ENCODE data around the gene AP1M1.

AP1M1 gene

DNA sequence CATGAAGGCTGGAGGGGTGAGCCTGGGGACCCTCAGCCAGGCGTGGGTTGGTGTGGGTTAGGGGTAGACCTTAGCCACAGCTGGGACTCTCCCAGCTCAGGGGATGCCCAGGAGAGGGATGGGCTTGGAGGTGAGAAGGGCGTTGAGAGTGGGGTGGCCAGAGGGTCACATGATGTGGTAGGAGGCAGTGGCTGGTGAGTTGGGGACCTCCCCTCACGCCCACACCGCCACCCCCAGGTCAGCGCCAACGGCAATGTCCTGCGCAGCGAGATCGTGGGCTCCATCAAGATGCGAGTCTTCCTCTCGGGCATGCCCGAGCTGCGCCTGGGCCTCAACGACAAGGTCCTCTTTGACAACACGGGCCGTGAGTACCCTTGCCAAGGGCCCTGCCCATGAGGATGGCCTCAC, 28.5 kb downstream of the AP1M1 start:
- H3K27ac ChIP-seq (ENCODE audit: low read length): no peak overlapping the region
- H3K36me3 ChIP-seq (replicated peaks; ENCODE audit: low read depth, low read length): peaks cover 87% of the 10 kb centered on the region
- H3K79me2 ChIP-seq (ENCODE audit: low read length): no peaks in the 10 kb centered on the region
- no peak overlapping the region for H3K9ac ChIP-seq (ENCODE audit: low read length)
- no peaks in the 10 kb centered on the region for H4K20me1 ChIP-seq (ENCODE audit: insufficient read depth, low read length)
- no peak overlapping the region for H2AFZ ChIP-seq (ENCODE audit: low read depth, low read length)
- TF ChIP-seq EZH2phosphoT487 (IDR thresholded peaks at IDR 0.05; ENCODE audit: low read depth): no peak
- TF ChIP-seq, protein P1, sequence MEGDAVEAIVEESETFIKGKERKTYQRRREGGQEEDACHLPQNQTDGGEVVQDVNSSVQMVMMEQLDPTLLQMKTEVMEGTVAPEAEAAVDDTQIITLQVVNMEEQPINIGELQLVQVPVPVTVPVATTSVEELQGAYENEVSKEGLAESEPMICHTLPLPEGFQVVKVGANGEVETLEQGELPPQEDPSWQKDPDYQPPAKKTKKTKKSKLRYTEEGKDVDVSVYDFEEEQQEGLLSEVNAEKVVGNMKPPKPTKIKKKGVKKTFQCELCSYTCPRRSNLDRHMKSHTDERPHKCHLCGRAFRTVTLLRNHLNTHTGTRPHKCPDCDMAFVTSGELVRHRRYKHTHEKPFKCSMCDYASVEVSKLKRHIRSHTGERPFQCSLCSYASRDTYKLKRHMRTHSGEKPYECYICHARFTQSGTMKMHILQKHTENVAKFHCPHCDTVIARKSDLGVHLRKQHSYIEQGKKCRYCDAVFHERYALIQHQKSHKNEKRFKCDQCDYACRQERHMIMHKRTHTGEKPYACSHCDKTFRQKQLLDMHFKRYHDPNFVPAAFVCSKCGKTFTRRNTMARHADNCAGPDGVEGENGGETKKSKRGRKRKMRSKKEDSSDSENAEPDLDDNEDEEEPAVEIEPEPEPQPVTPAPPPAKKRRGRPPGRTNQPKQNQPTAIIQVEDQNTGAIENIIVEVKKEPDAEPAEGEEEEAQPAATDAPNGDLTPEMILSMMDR (IDR thresholded peaks at IDR 0.05; ENCODE audit: low read depth, low read length): no peak
- H3K27me3 ChIP-seq (ENCODE audit: low read depth, low read length): no peaks in the 10 kb centered on the region
- H3K4me3 ChIP-seq (ENCODE audit: low read length): no peak overlapping the region
- peaks cover 8% of the 10 kb centered on the region for H3K4me1 ChIP-seq (ENCODE audit: low read length)
- peaks cover 7% of the 10 kb centered on the region; the same call in 1 of the 2 replicates for H3K9me3 ChIP-seq (ENCODE audit: insufficient read depth, low read length)
- no peak overlapping the region for H3K4me2 ChIP-seq (ENCODE audit: low read length)

DNA sequence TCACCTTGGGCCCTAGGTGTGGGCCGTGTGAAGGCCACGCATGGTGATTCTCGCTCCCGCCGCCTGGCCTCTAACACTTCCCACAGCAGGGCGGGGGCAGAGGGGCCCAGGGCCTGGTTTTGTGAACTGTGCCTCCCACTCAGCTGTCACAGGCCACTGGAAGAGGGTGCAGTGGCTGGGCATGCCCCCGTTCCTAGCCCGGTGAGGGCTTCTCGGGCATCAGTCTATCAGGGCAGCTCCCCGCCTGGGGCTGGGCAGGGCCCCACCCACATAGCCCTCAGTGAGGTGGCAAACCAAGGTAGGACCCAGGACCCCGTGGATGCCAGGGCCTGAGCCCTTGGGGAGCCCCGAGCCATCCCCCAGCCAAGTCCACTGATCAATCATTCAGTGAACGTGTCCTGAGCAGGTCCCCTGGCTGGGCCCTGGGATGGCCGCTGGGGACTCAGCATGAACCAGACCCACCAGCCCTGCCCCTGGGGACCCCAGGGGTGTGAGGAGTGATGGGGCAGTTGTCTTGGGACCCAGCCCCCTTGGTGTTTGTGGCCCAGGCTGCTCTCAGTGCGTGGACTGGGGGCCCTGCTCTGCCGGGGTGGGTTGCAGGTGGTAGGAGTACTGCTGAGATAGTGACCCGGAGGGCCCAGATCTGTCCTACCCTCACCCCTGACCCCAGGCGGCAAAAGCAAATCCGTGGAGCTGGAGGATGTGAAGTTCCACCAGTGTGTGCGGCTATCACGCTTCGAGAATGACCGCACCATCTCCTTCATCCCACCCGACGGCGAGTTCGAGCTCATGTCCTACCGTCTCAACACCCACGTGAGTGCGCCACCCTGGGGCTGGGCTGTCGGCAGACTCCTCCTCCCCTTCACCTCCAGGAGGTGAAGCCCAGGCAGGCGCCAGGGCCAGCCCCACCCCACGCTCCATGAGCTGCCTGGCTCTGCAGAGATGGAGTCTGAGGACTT, 29.4 kb downstream of the AP1M1 start:
- H3K27ac ChIP-seq (ENCODE audit: low read length): no peak overlapping the region
- no peak overlapping the region for H2AFZ ChIP-seq (ENCODE audit: low read depth, low read length)
- no peak for TF ChIP-seq EZH2phosphoT487 (IDR thresholded peaks at IDR 0.05; ENCODE audit: low read depth)
- TF ChIP-seq, protein P1 (IDR thresholded peaks at IDR 0.05; ENCODE audit: low read depth, low read length): no peak
- H3K9ac ChIP-seq (ENCODE audit: low read length): no peak overlapping the region
- H3K9me3 ChIP-seq (ENCODE audit: insufficient read depth, low read length): no peaks in the 10 kb centered on the region
- H3K79me2 ChIP-seq (ENCODE audit: low read length): no peaks in the 10 kb centered on the region
- H3K36me3 ChIP-seq (replicated peaks; ENCODE audit: low read depth, low read length): peaks cover 84% of the 10 kb centered on the region
- H3K4me1 ChIP-seq (ENCODE audit: low read length): peaks cover 8% of the 10 kb centered on the region
- H4K20me1 ChIP-seq (ENCODE audit: insufficient read depth, low read length): no peaks in the 10 kb centered on the region
- no peak overlapping the region for H3K4me2 ChIP-seq (ENCODE audit: low read length)
- no peak overlapping the region for H3K4me3 ChIP-seq (ENCODE audit: low read length)
- no peaks in the 10 kb centered on the region for H3K27me3 ChIP-seq (ENCODE audit: low read depth, low read length)

DNA sequence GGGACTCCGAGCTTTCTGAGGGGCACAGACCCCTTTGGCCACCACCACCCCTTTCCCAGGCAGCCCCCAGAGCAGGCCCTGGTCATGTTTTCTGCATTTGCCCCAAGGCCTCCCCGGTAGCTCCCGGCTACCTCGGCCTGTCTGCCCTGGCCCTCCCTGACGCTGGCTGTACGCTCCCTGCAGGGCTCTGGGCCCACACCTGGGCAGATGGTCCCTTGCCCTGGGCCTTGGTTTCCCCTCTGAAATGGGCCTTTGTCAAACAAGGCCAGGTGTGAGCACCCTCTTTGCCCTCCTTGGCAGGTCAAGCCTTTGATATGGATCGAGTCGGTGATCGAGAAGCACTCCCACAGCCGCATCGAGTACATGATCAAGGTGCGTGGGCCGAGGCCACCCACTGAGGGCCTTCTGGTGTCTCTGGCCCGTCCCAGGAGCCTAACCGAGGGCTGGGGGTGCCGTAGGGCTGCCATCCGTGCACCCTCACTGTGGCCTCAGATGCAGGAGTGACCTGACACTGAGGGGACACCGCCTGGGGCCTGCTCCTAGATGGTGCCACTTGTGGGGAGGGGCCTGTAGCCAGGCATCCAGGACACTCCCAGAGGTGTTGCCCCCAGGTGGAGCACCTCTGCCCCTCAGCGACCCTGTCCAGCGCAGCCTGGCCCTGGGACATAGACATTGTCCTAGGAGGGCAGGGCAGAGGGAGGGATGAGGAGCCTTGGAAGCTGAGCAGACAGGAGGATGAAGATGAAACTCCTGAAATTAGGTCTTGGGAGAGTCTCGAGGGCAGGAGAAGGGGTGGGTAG, 30.3 kb downstream of the AP1M1 start:
- Histone ChIP-seq H3K36me3 (replicated peaks; ENCODE audit: low read depth, low read length) (peaks cover 83% of the 10 kb centered on the region), H3K79me2 (ENCODE audit: low read length) (no peaks in the 10 kb centered on the region), H3K4me1 (ENCODE audit: low read length) (peaks cover 8% of the 10 kb centered on the region), H4K20me1 (ENCODE audit: insufficient read depth, low read length) (no peaks in the 10 kb centered on the region), H3K27ac (ENCODE audit: low read length) (no peak overlapping the region), H3K9me3 (ENCODE audit: insufficient read depth, low read length) (no peaks in the 10 kb centered on the region), H3K4me3 (ENCODE audit: low read length) (no peak overlapping the region), H2AFZ (ENCODE audit: low read depth, low read length) (no peak overlapping the region), H3K4me2 (ENCODE audit: low read length) (no peak overlapping the region), H3K27me3 (ENCODE audit: low read depth, low read length) (no peaks in the 10 kb centered on the region), H3K9ac (ENCODE audit: low read length) (no peak overlapping the region)
- TF ChIP-seq EZH2phosphoT487 (IDR thresholded peaks at IDR 0.05; ENCODE audit: low read depth): no peak
- TF ChIP-seq, protein P1 (IDR thresholded peaks at IDR 0.05; ENCODE audit: low read depth, low read length): no peak

Data from OCI-LY3 (cell line).